ENCODE results near the gene RASA3. TPM values are rescaled to one million over a fixed set of nuclear protein-coding genes. Genes with fewer than 3 reads are reported as not detected.

Gene RASA3
- total and polyA plus RNA-seq, 9 of the 15 experiments (the other 6 are each of a cell fraction or from before 2014, with no cell fraction given) = 0.72 to 25.3 (median 14.4) TPM

GRCh38 chr13:114154476-114154875 lies 22.1 kb upstream of the RASA3 start:
- H3K4me2 ChIP-seq (ENCODE audit: insufficient read depth, low read length) = no peak overlapping the region
- H3K36me3 ChIP-seq (ENCODE audit: control insufficient read depth, insufficient read depth, low read length) = no peaks in the 10 kb centered on the region
- CTCF ChIA-PET (ENCODE audit: low intra/inter-chr PET ratio) = no interaction called here
- H3K27ac ChIP-seq (ENCODE audit: extremely low read depth, low read depth, low read length) = no peak overlapping the region
- no peak for ATAC-seq
- DNase-seq (ENCODE audit: extremely low read depth in 1 of 4, low spot score in 3 of 4) = no peak
- no peak overlapping the region for H3K4me3 ChIP-seq
- no peaks in the 10 kb centered on the region; a peak in 1 of 5 replicates for H3K27me3 ChIP-seq (ENCODE audit: control insufficient read depth in 2 of 2, insufficient read depth in 2 of 2, low read length in 2 of 2)
- in situ Hi-C loops (cut with MboI) = no loop called here
- no peaks in the 10 kb centered on the region; a peak in 1 of 5 replicates for H3K4me1 ChIP-seq (replicated peaks in 1 of 2; ENCODE audit: control insufficient read depth in 2 of 2, insufficient read depth in 2 of 2, low read length in 2 of 2)
- BruUV-seq (replicated peaks) = no TSS peak
- POLR2A ChIA-PET = no interaction called here
- H3K9me1 ChIP-seq (ENCODE audit: control insufficient read depth, insufficient read depth, low read length) = no peaks in the 10 kb centered on the region
- H3K9me3 ChIP-seq (replicated peaks; ENCODE audit: control insufficient read depth, insufficient read depth, low read depth, low read length) = no peaks in the 10 kb centered on the region
- no peak for FAIRE-seq
- WGBS (ENCODE audit: insufficient coverage, low coverage, missing lambda C conversion rate) = 15% methylated on average over 8 of the region's 9 CpGs
- H3K9ac ChIP-seq (ENCODE audit: insufficient read depth in 1 of 2, low read depth in 2 of 2, low read length in 2 of 2) = no peak overlapping the region
- no peak overlapping the region for H2AFZ ChIP-seq (ENCODE audit: low read depth, low read length)
- H4K20me1 ChIP-seq (replicated peaks; ENCODE audit: control insufficient read depth, insufficient read depth, low read length) = no peaks in the 10 kb centered on the region
- intact Hi-C loops (cut with micrococcal nuclease) = no loop called here
- no peaks in the 10 kb centered on the region for H3K79me2 ChIP-seq (ENCODE audit: control insufficient read depth, insufficient read depth, low read length)
- TF ChIP-seq THAP12 (CRISPR knock-in tag; IDR thresholded peaks at IDR 0.05) (no peak), ZNF407 (IDR thresholded peaks at IDR 0.05; ENCODE audit: low read depth) (no peak), SMARCE1 (IDR thresholded peaks at IDR 0.05) (no peak), STAT6 (CRISPR knock-in tag; IDR thresholded peaks at IDR 0.05) (no peak), MYNN (IDR thresholded peaks at IDR 0.05) (no peak), MYNN (CRISPR knock-in tag; IDR thresholded peaks at IDR 0.05) (no peak), ARID3A (IDR thresholded peaks at IDR 0.05; ENCODE audit: borderline replicate concordance, low read depth, low read length) (no peak), HMGN3 (IDR thresholded peaks at IDR 0.05; ENCODE audit: borderline replicate concordance, extremely low read depth, insufficient read length, low read depth, low read length) (no peak)

Data from K562 (cell line).